Right lobe of liver (tissue), 4 donors: Measurements from ENCODE around the gene ZFP57.

Experiments
- CTCF ChIP-seq, 4 donors: fragments of 200-600 bp in 3 of 4; fragments of 450-650 bp in 1 of 4; IDR thresholded peaks; one replicate each; pipeline versions ENCODE4 v1.5.1 to v1.8.0; 2016 to 2022; ENCODE audit warnings: antibody characterized with exemption in 4 of 4, mild to moderate bottlenecking in 2 of 4
- POLR2A ChIP-seq: fragments of 450-650 bp; IDR thresholded peaks from one replicate; pipeline ENCODE4 v1.6.1; 2017; ENCODE audit warnings: antibody characterized with exemption, mild to moderate bottlenecking
- donor health status: DM: no; HTN: no; CAD: no.
- donor health status: DM: no; HTN: no; CAD: no.
- donor health status: DM: no; HTN: yes; CAD: no.

- TF ChIP-seq CTCF (IDR thresholded peaks at IDR 0.05) (no peak), POLR2A (no peak)
Observed at GRCh38 chr6:29709188-29709587, 28.2 kb upstream of the ZFP57 start.
